Activated T-helper 9 cell treated with anti-CD3 and anti-CD28 coated beads, Interleukin-2, amount 50 U/mL, for 16 hours (primary cell): Measurements from ENCODE around the gene GAA.

Experiments
- DNase-seq: peaks from one replicate; pipeline ENCODE4 v3.0.0-alpha.2; 2020; ENCODE audit warnings: low read depth

Gene GAA

GRCh38 chr17:80104321-80104955, 3.1 kb downstream of the GAA start:
- DNase-seq: no peak

- no peak for DNase-seq
These were observed 3.6 kb downstream of the GAA start for GRCh38 chr17:80104956-80105375.

GRCh38 chr17:80105762-80106161, 4.4 kb downstream of the GAA start:
- DNase-seq: no peak

GRCh38 chr17:80106176-80106575, 4.8 kb downstream of the GAA start:
- DNase-seq: no peak

GRCh38 chr17:80106751-80107150, 5.4 kb downstream of the GAA start:
- DNase-seq: no peak

GRCh38 chr17:80107231-80108021, 6.0 kb downstream of the GAA start:
- DNase-seq: no peak

- no peak for DNase-seq
These were observed 6.9 kb downstream of the GAA start for GRCh38 chr17:80108036-80108971.

- DNase-seq: no peak
These were observed 7.8 kb downstream of the GAA start for GRCh38 chr17:80109066-80109660.

- no peak for DNase-seq
These were observed 8.5 kb downstream of the GAA start for GRCh38 chr17:80109713-80110446.

GRCh38 chr17:80110447-80110812, 9.0 kb downstream of the GAA start:
- DNase-seq: no peak

GRCh38 chr17:80110927-80111701, 9.7 kb downstream of the GAA start:
- no peak for DNase-seq

GRCh38 chr17:80111702-80112470, 10.5 kb downstream of the GAA start:
- DNase-seq: no peak

- DNase-seq: no peak
These were observed 11.2 kb downstream of the GAA start for GRCh38 chr17:80112471-80113032.

- no peak for DNase-seq
These were observed 11.7 kb downstream of the GAA start for GRCh38 chr17:80113033-80113484.

GRCh38 chr17:80114758-80115157, 13.4 kb downstream of the GAA start:
- no peak for DNase-seq

- DNase-seq: no peak
These were observed 13.8 kb downstream of the GAA start for GRCh38 chr17:80115159-80115558.

GRCh38 chr17:80116276-80116920, 15.0 kb downstream of the GAA start:
- no peak for DNase-seq

- DNase-seq: no peak
These were observed 15.6 kb downstream of the GAA start for GRCh38 chr17:80116921-80117380.
